ENCODE data around the gene SNCAIP.
"Not testable (repeated sequence)": the region's sequence is repeated elsewhere in the genome, so short reads cannot be mapped to it uniquely, and the experiment has no call there.

The SNCAIP gene

DNA sequence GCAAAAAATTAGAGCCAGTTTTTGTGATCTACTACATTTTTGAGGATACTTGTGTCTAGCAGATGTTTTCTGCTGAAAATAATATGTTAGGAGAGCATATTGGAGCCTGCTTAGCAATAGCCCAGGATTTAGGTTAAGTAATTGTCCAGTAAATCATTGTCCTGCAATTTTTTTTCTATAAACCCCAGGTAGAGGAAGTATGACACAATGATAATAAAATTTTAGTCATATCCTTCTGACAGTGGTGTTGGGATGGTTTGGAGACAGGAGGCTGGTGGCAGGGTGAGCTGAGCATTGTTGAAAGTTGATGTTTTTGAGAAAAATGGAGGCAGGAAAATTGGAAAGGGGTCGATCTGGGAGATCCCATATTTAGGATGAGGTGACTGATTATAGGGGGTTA lies 3.5 kb downstream of the SNCAIP start:
- no peak for DNase-seq

DNA sequence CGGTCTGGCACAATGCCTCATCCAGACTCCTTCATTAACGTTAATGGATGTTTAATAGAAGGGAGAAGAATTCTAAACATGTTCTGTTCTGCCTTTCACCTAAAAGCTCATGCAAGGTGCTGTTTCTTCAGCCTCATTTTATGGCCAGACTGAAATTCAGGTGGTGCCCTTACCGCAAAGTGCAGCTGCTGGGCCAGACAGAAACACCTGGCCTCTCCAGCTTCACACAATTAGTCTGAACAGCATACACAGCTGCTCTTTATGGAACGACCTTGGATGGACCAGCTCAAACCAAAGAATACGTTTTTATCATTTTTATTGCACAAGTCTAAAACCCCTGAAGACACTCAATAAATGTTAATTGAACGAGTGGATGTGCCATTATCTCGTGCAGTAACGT lies 4.6 kb downstream of the SNCAIP start:
- DNase-seq = peak; percentile 88

DNA sequence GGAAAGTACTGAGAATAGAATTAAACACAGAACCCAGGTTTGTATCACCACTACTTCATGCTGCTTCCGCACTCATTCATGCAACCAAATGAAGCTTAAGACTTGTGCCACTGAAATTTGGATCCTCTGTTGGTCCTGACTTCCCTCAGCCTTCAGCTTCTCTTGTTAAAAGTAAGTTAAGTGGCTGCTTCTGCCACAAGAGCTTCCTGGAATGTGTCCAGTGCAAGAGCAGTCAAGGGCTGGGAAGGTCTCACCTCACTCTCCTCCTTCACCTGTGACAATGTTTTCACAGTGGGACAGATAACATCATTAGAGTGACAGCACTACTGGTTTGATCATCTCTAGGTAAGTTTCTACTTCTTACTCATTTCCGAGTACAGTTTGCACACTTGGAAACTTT lies 7.9 kb downstream of the SNCAIP start:
- peak; percentile 66 for DNase-seq

GRCh38 chr5:122321921-122322320 lies 9.9 kb downstream of the SNCAIP start:
- no peak for DNase-seq

DNA sequence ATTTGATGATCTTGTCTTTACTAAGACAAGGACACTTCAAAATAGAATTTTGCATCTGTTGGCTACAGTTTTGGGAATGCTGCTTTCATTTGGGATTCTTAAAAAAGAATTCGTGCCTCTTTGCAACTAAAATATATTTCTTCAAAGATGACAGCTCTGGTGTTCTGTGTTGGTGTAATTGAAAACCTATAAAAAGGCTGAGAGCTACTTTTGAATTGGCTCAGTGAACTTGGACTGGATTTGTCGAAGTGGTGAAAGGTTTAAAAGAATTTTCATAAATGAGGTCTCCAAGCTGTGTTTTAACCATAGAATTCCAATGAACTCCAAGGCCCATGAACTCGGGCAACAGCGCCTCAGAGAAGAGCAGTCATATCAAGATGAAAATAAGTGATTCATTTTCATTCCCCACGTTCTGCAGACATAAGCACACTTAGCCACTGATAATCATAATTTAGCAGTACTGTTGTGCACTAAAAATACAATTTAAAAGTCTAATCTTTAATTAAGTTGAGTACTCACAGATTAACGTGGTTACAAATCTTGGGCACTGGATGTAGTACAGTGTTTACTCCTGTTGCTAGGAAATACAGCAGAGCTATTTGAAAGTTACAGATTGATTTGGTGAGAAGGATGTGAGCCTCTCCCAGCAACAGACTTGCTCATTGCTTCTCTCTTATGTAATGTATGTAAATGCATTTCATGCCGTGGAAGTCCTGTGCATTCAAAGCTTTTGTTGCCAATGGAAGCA lies 10.9 kb downstream of the SNCAIP start:
- no peak for DNase-seq

- no peak for DNase-seq
These were observed 11.7 kb downstream of the SNCAIP start for GRCh38 chr5:122323738-122324137.

GRCh38 chr5:122327110-122327509 lies 15.1 kb downstream of the SNCAIP start:
- no peak for DNase-seq

DNA sequence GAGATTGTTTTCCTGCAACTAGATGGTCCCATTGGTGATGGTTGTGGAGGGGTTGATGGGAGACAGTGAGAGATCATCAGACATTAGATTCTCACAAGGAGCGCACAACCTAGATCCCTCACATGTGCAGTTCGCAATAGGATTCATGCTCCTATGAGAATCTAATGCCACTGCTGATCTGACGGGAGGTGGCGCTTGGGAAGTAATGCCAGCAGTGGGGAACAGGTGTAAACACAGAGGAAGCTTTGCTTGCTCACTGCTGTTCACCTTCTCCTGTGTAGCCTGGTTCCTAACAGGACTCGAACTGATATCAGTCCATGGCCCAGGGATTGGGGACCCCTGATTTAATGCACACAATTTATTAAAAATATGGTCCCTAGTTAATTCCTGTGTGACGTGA lies 18.8 kb downstream of the SNCAIP start:
- DNase-seq = no peak

DNA sequence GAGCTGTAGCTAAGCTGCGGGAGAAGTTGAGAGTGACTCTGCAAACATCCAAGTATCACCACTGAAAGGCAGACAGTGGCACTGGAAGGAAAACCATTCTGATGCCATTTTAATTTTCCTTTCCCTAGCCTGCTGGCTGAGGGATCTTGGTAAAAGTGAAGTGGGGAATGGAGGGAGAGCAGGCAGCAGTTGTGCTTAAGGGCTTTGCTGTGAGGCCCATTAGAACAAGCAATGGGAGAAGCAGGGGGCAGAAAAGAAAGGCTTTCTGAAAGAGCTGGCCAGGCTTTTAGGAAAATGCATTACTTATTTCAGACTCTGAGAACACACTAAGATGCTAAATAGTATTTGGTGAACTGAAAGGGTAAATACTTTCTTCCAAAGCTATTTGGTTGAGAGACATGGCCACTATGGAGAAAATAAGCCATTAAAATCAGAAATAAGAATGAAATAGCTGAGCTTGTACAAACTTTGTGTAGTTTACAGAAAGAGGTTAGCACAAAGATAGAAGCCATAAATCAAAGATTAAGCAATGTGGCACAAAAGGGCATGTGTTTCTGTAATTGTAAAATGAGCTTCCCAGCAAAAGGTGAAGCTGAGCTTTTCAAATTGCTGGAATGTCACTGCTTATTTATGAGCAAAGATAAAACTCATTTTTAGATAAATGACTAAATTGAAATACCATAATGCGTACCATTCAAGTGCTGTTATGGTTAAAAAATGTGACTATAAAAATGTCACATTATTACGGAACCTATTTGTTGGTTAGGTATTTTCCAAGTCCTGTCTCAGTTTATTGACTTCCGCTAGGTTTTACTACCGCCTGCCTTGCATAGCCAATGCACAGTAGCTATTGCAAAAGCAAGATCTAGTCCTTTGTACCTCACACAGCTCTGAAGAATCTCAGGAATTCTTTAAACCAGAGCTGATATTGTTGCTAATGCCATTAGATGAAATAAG lies 20.8 kb downstream of the SNCAIP start:
- DNase-seq = no peak

DNA sequence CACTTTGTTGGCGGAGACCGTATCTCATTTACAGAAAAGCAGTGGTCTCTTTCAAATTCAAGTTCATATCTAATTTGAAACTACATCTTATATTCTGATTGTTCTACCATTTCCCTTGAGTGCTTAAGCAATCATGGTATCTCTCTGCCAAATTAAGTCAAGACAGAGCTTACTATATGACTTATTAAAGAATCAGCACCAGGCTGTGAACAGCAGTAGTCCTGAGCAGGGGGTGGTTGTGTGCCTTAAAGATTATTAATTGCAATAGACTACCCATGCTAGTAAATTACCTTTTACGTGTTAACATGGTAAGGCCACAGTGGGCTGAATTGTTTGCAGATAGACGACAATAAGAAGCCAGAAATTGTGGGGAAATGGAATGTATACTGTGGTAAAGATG lies 21.5 kb downstream of the SNCAIP start:
- no peak for DNase-seq

DNA sequence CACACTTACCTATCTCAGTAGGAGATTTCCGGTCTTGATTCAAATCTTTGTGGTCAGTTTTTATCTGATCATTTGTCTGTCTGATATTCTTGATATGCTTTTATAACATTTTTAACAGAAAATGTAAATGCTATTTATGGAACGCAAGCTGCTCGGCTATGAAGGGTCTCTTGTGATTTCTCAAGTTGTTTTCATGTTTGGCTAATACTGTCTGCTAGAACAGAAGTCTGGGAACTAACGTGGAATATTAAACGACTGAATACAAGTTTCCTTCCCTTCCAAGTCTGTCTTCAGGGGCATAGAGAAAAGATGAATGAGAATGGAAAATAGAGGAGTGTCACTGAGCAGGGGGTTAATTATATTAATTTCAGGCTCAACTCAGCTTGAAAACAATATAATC lies 27.6 kb downstream of the SNCAIP start:
- DNase-seq = no peak

GRCh38 chr5:122341087-122341486 lies 29.1 kb downstream of the SNCAIP start:
- no peak for DNase-seq

DNA sequence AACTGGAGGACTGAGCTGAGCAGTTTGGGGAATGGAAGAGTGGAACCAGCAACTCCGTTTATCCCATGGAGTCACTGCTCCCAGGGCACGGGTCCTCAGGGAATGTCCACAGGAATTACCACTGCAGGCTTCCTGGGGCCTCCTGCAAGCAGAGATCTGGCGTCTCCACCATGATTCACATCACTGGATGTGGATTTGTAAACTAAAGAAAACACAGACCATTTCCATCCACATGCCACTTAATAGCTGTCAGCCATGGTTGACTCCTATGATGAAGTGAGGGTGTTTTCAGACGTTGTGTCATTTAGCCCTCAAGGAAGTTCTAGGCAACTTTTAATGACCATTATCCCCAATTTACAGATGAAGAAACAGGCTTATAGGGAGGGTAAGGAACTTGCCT lies 30.2 kb downstream of the SNCAIP start:
- no peak for DNase-seq

DNA sequence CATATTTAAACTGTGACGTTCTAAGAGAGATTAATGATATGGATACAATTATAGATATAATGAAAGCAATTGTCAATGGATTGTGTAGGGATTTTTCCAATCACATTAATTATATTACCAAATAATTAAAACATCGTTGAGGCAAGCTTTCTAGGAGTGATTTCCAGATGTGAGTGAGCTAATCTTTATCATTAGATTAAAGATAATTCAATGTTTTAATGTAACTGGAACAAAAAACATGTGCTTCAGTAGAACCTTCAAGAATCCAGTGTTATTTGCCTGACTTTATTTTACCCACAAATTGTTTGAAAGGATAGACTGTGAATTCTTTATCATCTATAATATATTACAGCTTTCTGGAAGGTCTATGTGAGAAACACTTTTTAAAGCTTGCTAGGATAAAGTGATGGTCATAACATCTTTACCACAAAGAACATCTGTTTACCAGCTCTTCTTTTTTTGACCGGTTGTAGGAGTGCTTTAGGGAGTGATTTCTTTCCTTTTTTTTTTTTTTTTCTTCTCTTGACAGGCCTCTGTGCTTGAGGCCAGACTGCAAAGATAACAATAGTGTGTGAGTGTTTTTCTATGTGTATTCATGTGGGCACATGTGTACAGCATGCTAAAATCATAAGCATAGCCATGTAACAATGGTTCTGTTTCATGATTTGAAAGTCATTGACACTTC lies 35.0 kb downstream of the SNCAIP start:
- DNase-seq = no peak

GRCh38 chr5:122350496-122350895 lies 38.5 kb downstream of the SNCAIP start:
- no peak for DNase-seq

- DNase-seq = no peak
These were observed 39.5 kb downstream of the SNCAIP start for GRCh38 chr5:122351416-122352157.

DNA sequence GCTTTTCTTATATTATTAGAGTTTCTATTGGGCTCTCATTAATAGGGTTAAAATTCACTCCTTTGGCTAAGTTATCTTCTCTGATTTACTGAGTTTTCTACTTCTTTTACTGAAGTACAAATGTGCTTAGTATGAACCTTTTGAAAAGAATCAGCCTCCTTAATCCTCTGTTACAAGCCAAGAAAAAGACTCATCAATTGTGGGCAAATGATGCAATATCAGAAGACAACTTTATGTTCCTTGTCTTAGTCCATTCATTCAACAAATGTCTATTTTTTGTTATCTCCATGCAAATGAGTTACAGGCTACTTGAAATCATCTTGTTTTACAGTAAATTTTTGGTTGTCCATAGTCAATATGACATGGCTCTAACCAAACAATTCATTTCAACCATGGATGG lies 40.3 kb downstream of the SNCAIP start:
- no peak for DNase-seq

- not testable (repeated sequence) for DNase-seq
These were observed 41.3 kb downstream of the SNCAIP start for GRCh38 chr5:122353361-122353760.

DNA sequence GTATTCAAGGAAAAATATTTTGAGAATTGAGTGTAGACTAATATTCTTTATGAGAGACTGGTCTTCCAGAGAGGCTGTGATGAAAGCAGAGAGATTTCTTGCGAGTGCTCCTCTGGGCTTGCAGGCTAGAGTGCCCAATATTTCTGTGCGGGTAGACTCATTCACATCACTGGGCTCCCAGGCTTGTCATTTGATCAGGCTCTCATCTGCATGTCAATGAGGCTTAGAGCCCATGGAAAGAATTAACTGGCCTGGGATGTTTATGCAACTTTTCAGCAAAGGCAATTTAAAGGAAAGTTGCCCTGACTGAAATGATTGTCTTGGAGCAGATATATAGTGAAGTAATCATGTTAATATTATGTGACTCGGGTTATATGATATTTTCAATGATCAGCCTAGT lies 42.3 kb downstream of the SNCAIP start:
- no peak for DNase-seq

DNA sequence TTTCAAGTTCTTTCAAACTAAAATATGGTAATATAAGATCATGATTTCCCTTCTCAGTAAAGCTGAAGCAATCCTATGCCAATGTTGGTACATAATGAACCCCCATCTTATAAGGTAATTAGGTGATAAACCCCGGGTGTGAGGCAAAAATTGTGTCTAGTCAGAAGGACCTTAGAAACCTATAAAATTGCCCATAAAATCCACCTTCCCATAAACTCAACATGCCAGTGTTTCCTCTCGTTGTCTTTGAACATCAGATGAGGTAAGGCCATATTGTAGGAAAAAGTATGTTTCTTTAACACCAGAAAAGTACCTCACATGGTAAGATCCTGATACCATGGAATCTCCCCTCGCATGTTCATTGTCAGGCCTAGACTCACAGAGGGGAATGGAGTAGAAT lies 43.3 kb downstream of the SNCAIP start:
- DNase-seq = no peak

DNA sequence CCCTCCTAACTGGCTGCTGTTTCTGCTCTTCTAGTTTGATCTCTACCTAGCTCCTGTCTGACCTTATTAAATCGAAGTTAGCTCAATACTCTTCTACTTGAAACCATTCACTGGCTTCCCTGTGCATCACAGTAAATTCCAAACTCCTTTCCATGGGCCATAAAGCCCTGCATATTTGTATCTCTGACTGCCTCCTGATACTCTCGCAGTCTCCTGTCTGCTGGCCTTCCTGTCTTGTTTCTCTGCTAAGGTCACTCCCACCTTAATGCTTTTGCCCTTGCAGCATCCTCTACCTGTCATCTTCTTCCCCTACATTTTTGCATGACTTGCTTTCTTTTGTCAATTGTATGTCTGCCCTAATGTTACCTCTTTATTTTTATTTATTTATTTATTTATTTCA lies 44.8 kb downstream of the SNCAIP start:
- DNase-seq = no peak

DNA sequence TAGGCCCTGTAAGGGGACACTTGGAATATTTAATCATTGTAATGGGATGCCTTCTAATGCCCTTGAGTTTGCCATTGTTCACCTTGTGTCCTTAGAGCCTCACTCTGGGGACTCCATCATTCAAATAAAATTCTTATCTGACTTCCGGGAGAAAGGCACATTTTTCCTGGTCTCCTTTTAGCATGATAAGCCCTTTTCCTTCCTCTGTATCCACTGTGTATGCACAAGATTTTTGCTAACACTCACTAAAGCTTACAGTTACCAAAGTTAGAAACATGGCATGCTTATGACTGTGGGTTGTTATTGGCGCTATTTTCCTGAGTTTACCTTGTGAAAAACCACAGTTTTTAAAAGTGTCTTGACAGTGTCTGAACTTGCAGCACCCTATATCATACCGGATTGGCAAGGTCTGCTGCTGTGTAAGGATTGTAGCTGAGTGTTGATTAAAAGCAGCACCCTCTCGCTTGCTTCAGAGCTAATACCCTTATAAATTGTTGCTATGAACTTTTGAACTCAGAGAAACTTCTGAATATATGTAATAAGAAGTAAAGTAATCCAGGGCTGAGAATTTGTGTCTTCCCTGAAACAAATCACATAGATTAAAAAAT lies 46.4 kb downstream of the SNCAIP start:
- no peak for DNase-seq

Measured in NCI-H2029 treated with DMSO at 0.1 percent for 48 hours (cell line).